ENCODE results near the gene PCDHGA11. TPM values are rescaled to one million over a fixed set of nuclear protein-coding genes. Genes with fewer than 3 reads are reported as not detected.
"Not testable (repeated sequence)": the region's sequence is repeated elsewhere in the genome, so short reads cannot be mapped to it uniquely, and the experiment has no call there.

Gene PCDHGA11
- 4.5 TPM for total RNA-seq
- long read RNA-seq: 0 reads

- no peak for DNase-seq (ENCODE audit: missing footprints)
- intact Hi-C loops (cut with DNase I): no loop called here
- ATAC-seq: no peak
Observed at GRCh38 chr5:141420855-141421488, at the start of gene PCDHGA11. Gene PCDHGA11 (plus strand): TSS chr5:141421051. CDS start chr5:141421228, 177 bp downstream.

GRCh38 chr5:141371572-141372475 is 49.0 kb upstream of the PCDHGA11 start:
- intact Hi-C loops (cut with DNase I): loop anchor here (5.0 kb wide), 1 partner anchor 40 kb away; the partner anchor contains the start of gene PCDHGA10
- peak; percentile 34 for ATAC-seq
- no peak for DNase-seq (ENCODE audit: missing footprints)

GRCh38 chr5:141373673-141374317 is 47.1 kb upstream of the PCDHGA11 start, which contains the start of gene PCDHGA6:
Gene PCDHGA6 (plus strand): TSS chr5:141373891. CDS start chr5:141374084, 193 bp downstream.
- intact Hi-C loops (cut with DNase I): loop anchor here (5.0 kb wide), 1 partner anchor 39 kb away; the partner anchor contains the start of gene PCDHGA10
- DNase-seq (ENCODE audit: missing footprints) (no peak), ATAC-seq (no peak)

- intact Hi-C loops (cut with DNase I): loop anchor here (1.0 to 5.0 kb wide), 2 partner anchors 21 to 38 kb away; partner anchors contain the start of gene PCDHGA10
- ATAC-seq: peak; percentile 26
- DNase-seq (ENCODE audit: missing footprints): no peak
Observed at GRCh38 chr5:141374627-141375026, 46.2 kb upstream of the PCDHGA11 start.

DNA sequence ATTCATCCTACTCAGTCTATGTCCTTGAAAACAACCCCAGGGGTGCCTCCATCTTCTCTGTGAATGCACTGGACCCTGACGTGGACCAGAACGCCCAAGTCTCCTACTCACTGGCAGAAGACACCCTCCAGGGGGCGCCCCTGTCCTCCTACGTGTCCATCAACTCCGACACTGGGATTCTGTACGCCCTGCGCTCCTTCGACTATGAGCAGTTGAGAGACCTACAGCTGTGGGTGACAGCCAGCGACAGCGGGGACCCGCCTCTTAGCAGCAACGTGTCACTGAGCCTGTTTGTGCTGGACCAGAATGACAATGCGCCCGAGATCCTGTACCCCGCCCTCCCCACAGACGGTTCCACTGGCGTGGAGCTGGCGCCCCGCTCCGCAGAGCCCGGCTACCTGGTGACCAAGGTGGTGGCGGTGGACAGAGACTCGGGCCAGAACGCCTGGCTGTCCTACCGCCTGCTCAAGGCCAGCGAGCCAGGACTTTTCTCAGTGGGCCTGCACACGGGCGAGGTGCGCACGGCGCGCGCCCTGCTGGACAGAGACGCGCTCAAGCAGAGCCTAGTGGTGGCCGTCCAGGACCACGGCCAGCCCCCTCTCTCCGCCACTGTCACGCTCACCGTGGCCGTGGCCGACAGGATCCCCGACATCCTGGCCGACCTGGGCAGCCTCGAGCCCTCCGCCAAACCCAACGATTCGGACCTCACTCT is 45.3 kb upstream of the PCDHGA11 start:
- intact Hi-C loops (cut with DNase I): loop anchor here (1.0 kb wide), 1 partner anchor 20 kb away; no protein-coding TSS in a partner anchor
- DNase-seq (ENCODE audit: missing footprints): not testable (repeated sequence)
- peak; percentile 26 for ATAC-seq

GRCh38 chr5:141382469-141383294 is 38.2 kb upstream of the PCDHGA11 start, which contains the start of gene PCDHGA7:
Gene PCDHGA7 (plus strand): TSS chr5:141382742. CDS start chr5:141382900, 158 bp downstream.
- ATAC-seq (no peak), DNase-seq (ENCODE audit: missing footprints) (no peak)
- intact Hi-C loops (cut with DNase I): no loop called here

GRCh38 chr5:141383345-141383744 is 37.5 kb upstream of the PCDHGA11 start:
- intact Hi-C loops (cut with DNase I): no loop called here
- DNase-seq (ENCODE audit: missing footprints) (no peak), ATAC-seq (no peak)

GRCh38 chr5:141384471-141385267 is 36.2 kb upstream of the PCDHGA11 start:
- peak; percentile 62 for DNase-seq (ENCODE audit: missing footprints)
- intact Hi-C loops (cut with DNase I): no loop called here
- ATAC-seq: no peak

GRCh38 chr5:141387557-141388311 is 33.1 kb upstream of the PCDHGA11 start, which contains the start of gene PCDHGB4:
Gene PCDHGB4 (plus strand): TSS chr5:141387698. CDS start chr5:141387885, 187 bp downstream.
- ATAC-seq: peak; percentile 84
- peak; percentile 57 for DNase-seq (ENCODE audit: missing footprints)
- intact Hi-C loops (cut with DNase I): not testable (repeated sequence)

GRCh38 chr5:141388661-141389060 is 32.2 kb upstream of the PCDHGA11 start:
- DNase-seq (ENCODE audit: missing footprints) (no peak), ATAC-seq (no peak)
- intact Hi-C loops (cut with DNase I): no loop called here

DNA sequence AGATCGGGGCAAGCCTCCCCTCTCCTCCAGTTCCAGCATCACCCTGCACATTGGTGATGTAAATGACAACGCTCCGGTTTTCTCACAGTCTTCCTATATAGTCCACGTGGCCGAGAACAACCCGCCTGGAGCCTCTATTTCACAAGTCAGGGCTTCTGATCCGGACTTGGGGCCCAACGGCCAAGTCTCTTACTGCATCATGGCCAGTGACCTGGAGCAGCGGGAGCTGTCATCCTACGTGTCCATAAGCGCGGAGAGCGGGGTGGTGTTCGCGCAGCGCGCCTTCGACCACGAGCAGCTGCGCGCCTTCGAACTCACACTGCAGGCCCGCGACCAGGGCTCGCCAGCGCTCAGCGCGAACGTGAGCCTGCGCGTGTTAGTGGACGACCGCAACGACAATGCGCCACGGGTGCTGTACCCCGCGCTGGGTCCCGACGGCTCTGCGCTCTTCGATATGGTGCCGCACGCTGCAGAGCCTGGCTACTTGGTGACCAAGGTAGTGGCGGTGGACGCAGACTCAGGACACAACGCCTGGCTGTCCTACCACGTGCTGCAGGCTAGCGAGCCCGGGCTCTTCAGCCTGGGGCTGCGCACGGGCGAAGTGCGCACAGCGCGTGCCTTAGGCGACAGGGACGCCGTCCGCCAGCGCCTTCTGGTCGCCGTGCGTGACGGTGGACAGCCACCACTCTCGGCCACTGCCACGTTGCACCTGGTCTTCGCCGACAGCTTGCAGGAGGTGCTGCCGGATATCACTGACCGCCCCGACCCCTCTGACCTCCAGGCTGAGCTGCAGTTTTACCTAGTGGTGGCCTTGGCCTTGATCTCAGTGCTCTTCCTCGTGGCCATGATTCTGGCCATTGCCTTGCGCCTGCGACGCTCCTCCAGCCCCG is 31.5 kb upstream of the PCDHGA11 start:
- intact Hi-C loops (cut with DNase I): no loop called here
- no peak for ATAC-seq
- DNase-seq (ENCODE audit: missing footprints): no peak

DNA sequence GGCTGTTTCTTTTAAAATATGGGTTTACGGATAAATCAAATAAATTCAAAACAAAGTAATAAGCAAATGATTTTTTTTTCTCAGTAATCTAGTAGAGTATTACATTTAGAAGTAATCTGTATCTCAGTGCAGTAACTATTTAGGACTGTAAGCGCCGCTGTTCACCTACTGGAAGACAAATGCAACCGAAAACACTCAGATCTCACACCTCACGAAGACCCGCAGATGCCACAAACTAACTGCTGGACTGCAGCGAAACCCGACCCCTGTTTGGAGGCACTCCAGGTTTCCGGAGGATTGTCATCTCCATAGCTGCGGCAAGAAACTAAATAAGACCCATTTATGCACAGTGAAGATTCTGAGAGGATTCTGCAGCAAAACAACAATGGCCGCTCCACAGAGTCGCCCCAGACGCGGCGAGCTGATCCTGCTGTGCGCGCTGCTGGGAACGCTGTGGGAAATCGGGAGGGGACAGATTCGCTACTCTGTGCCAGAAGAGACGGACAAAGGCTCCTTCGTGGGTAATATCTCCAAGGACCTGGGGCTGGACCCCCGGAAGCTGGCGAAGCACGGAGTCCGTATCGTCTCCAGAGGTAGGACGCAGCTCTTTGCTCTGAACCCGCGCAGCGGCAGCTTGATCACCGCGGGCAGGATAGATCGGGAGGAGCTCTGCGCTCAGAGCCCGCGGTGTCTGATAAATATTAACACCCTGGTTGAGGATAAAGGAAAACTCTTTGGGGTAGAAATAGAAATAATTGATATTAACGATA is 28.2 kb upstream of the PCDHGA11 start, which contains the start of gene PCDHGA8:
PCDHGA8 (plus strand) TSS at position 205 of the 770 bp plus-strand sequence; CDS start at position 386, 181 bp downstream.
- DNase-seq (ENCODE audit: missing footprints) (peak; percentile 54), ATAC-seq (no peak)
- intact Hi-C loops (cut with DNase I): no loop called here

DNA sequence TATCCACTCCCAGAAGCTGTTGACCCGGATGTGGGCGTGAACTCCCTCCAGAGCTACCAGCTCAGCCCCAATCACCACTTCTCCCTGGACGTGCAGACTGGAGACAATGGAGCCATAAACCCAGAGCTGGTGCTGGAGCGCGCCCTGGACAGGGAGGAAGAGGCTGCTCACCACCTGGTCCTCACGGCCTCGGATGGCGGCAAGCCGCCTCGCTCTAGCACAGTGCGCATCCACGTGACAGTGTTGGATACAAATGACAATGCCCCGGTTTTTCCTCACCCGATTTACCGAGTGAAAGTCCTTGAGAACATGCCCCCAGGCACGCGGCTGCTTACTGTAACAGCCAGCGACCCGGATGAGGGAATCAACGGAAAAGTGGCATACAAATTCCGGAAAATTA is 27.6 kb upstream of the PCDHGA11 start:
- intact Hi-C loops (cut with DNase I): no loop called here

More for the DNA sequence above, 27.6 kb upstream of the PCDHGA11 start:
- ATAC-seq: no peak
- no peak for DNase-seq (ENCODE audit: missing footprints)
